ENCODE results near the gene NEK7. TPM values are rescaled to one million over a fixed set of nuclear protein-coding genes. Genes with fewer than 3 reads are reported as not detected.

The NEK7 gene
- total RNA-seq, 1 donor from 2014 or later = 119 TPM

GRCh38 chr1:198360208-198360729, 203.5 kb downstream of the NEK7 start:
- intact Hi-C loops (cut with DNase I) = no loop called here
- no peak for DNase-seq (ENCODE audit: low spot score)
- no peak for ATAC-seq

- intact Hi-C loops (cut with DNase I) = no loop called here
- no peak for ATAC-seq
Measured at GRCh38 chr1:198361237-198361767, 204.5 kb downstream of the NEK7 start.

GRCh38 chr1:198363625-198364151, 206.9 kb downstream of the NEK7 start:
- ATAC-seq = no peak
- intact Hi-C loops (cut with DNase I) = no loop called here
- no peak for DNase-seq (ENCODE audit: low spot score)

More at GRCh38 chr1:198361237-198361767, 204.5 kb downstream of the NEK7 start:
- DNase-seq (ENCODE audit: low spot score) = no peak

DNA sequence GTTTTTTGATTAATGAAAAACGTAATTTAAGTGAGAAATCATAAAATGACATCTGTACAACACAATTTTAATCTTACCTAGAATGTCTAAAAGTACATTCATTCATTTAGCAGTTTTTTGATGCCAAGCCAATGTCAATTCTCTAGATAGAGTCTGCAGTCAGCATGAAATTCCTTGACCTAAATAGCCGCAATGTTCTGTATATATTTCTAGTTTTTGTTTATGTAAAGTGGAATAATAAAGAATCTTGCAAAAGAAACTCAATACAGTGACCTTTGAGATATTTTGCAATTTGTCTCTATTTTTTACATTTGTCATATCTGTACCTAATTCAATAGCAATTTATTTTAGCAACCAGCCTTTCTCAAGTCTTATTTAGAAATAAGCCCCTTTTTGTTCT, 207.7 kb downstream of the NEK7 start:
- DNase-seq (ENCODE audit: low spot score) (no peak), ATAC-seq (no peak)
- intact Hi-C loops (cut with DNase I) = no loop called here

DNA sequence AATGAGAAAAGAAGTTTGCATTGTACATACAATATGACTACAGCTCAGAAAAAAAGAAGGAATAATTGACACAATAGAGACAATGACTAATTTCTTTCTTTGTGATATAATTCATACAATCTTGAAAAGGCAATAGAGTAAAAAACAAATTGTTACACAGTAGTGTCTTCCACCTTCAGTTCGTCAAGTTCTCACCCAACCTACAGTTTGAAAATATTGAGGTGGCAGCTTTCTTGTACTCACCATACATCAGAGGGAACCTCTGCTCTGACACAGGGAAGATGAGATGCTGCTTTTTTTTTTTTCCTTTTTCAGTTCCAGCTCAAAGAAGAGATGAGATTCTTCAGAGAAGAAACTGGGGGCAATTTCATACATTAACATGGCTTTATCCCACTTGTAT, 210.5 kb downstream of the NEK7 start:
- DNase-seq (ENCODE audit: low spot score) = no peak
- intact Hi-C loops (cut with DNase I) = no loop called here
- no peak for ATAC-seq

DNA sequence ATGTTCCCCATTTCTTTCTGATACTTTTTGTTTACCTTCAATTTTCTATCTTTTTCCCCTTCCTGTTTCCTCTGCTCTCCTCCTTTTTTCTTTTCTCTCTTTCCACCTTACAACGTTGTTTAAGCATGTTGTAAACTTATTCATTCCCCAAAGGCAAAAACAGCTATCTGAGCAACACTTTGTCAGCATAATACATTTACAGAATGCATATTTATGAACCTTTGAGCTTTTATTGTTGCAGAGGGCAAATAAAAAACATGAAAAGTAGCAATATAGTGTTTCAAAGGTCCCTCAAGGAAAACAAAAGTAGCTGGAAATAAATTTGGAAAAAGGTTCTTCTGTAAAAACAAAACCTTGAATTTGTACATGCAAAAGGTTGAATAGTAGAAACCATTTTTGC, 214.2 kb downstream of the NEK7 start:
- intact Hi-C loops (cut with DNase I) = no loop called here
- ATAC-seq (no peak), DNase-seq (ENCODE audit: low spot score) (no peak)

Other genes starting within 250 kb of the NEK7 start
- 0.45 TPM for gene LHX9, start 239.6 kb upstream of the NEK7 start, total RNA-seq

Measured in sciatic nerve (tissue), 2 donors.